Epidermal melanocyte (primary cell): ENCODE measurements around the gene KAZN.

Experiments
- DNase-seq: peaks from one replicate; pipeline ENCODE4 v3.0.0; 2011; ENCODE audit warnings: low spot score; ENCODE audit not compliant: insufficient read length

KAZN gene

GRCh38 chr1:14667651-14667984 lies 69.1 kb downstream of the KAZN start:
- DNase-seq = no peak

DNA sequence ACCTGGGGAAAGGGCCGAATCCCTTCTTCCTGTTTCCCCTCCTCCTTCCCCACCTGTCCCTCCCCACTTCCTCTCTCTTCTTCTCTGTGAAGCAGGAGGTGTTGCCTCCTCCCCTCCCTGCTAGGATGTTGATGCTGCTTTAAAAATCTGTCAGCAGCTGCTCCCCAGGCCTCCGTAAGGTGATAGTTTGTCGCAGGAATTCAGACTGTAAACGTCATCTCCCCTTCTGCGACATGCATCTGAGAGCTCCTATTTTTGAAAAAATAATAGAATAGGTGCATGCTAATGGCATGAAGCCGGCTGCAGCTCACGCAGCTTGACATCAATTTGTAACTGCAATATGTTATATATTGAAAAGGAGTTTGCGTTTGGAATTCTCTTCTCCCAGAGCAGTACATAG lies 70.1 kb downstream of the KAZN start:
- DNase-seq = no peak

DNA sequence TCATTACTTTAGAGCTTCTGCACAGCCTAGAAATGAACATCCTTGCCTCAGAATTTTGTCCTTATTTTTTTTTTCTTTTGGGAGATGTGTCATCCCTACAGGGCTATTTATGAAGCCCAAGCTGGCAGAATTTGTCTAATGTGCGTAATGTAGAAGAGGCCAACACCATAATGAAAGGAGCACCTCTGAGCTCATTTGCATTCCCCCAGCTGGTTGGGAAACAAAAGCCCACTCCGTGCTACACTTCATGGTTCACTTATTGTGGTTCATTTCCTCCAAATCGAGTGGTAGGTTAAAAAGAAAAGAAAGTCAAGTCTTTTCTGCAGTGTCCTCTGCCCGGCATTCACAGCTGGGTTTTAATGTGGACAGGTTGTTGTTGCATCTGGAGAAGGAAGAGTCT lies 73.5 kb downstream of the KAZN start:
- DNase-seq = no peak

DNA sequence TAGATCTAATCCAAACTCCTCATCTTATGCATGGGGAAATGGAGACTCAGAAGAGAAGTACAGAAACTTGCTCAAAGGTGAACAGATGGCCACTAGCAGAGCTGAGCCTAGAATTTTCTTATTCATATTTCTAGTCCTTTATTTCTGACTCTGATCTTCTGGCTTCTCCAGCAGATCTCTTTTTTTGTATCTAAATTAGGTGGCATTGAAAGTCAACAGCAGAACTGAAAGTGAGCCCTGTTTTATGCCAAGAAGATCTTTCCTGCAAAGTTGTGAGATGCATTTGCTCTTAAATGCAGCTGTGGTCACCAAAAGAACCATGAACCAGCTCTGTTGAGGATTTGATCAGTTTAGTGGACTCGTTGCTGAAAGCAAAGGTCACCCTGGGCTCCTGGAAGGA lies 75.5 kb downstream of the KAZN start:
- DNase-seq = no peak

DNA sequence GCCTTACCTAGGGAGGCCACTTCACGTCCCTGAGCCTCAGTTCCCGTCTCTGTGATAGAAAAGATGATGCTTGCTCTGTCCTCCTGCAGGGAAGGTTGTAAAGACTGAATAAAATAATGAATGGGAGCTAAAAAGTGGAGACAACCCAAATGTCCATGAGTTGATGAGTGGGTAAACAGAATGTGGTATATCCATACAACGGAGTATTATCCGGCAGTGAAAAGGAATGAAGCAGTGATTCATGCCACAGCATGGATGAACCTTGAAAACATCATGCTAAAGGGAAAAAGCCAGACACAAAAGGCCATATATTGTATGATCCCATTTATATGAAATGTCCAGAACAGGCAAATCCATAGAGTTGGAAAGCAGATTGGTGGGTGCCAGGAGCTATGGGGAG lies 77.9 kb downstream of the KAZN start:
- no peak for DNase-seq

- no peak for DNase-seq
Measured at GRCh38 chr1:14677292-14677971, 78.9 kb downstream of the KAZN start.

GRCh38 chr1:14678011-14678638 lies 79.6 kb downstream of the KAZN start:
- no peak for DNase-seq

DNA sequence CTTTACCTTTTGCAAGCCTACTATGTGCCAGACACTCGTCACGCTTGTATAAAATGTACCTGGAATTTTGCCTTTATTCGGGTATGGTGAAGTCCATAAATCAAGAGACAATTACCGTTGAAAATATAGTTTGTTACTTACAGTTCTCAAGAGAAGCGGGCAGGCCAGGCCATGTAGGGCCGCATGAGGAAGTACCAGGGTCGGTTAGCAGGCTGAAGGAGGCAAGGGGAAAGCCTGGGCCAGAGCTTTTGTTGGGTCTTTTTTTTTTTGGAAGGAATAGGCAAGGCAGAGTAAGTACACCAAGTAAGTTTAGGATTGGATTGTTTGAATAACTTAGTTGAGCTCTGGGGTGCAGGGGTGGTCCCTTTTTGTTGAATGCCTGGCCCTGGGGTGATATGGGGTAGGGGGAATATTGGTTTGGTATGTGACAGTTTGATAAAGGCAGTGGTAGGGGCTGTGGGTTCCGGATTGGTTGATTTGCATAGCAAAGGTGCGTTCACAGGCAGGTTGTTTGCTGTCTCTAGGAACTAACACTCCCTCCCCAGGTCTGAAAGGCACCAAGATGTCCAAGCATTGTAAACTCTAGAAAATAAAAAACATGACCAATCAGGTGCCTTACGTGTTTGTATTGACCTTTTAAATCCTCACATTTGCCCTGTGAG lies 80.7 kb downstream of the KAZN start:
- no peak for DNase-seq

GRCh38 chr1:14681182-14681581 lies 82.7 kb downstream of the KAZN start:
- no peak for DNase-seq

DNA sequence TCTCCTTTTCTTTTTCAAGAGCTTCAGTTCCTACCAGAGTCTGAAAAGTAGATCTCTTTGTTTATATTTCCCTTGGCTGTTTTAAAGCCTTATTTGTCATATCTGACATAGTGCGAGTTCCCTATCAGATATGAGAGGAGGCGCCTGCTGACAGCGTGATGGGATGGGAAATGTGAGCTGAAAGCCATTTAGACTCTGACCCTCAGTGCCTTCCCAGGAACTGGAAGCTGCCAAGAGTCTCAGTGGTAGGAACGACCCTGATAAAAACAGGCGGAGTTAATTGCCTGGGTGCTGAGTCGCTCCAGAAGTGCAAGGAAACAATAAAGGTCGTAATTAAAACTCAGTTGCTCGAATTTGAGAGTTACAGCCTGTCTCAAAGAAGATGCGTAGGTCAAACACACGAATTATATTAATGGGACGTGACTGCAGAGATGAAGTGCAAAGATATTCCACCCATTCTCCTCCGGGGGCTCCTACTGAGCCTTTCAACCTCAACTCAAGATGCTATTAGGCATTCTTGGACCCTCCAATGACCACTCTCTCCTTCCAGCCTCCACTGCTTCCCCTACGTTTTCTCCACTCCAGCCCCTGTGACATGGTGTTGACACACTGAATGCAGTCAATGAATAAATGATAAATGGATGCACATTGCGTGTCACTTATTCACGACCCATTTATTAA lies 84.6 kb downstream of the KAZN start:
- DNase-seq = no peak

- no peak for DNase-seq
Measured at GRCh38 chr1:14685078-14685477, 86.6 kb downstream of the KAZN start.

GRCh38 chr1:14686701-14687100 lies 88.2 kb downstream of the KAZN start:
- no peak for DNase-seq

- no peak for DNase-seq
Measured at GRCh38 chr1:14687147-14687546, 88.7 kb downstream of the KAZN start.

DNA sequence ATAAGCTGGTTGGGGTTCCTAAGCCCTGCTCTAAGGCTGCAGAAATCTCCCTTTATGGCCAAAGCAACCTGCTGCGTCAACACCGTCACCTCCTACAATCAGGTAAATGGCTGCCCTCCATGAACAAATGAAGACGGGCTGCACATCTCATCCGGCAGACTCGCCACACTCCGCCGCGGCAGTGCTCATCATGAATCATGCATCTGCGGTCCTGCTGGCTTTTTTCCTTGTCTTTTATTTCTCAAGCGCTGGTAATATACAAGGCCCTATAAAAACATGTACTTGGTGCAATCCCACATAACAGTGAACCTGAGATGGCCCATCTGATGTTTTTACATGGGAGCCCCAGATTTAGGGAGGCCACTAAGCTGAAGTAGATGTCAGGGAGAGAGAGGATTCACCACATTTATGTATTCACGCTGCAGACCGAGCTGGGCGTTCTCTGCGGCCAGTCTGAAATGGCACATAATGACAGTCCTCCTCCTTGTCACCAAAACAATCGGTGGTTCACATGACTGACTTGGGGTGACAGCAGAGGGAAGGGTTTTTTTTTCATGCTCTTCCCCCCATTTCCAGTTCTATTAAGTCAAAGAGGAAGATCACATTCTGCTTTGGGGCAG lies 91.6 kb downstream of the KAZN start:
- DNase-seq = no peak

DNA sequence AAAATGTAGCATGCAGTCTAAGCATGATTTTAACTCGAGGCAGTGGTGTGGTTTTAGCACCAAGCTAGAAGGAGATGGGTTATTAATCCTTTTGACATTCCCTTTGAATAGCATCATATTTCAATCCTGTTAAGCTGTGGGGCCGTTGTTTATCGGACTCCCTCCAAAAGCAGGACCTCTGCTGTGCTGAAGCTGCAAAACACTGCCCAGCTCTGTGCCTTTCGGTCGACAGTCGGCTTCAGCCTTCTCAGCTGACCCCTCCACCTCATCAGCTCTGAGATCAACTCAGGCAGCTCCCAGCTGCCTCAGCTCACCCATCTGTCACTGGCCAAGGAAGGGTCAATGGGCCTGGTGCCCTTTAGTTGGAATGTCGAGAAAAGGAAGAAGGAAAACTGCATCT lies 95.5 kb downstream of the KAZN start:
- no peak for DNase-seq

- no peak for DNase-seq
Measured at GRCh38 chr1:14694589-14694988, 96.1 kb downstream of the KAZN start.

DNA sequence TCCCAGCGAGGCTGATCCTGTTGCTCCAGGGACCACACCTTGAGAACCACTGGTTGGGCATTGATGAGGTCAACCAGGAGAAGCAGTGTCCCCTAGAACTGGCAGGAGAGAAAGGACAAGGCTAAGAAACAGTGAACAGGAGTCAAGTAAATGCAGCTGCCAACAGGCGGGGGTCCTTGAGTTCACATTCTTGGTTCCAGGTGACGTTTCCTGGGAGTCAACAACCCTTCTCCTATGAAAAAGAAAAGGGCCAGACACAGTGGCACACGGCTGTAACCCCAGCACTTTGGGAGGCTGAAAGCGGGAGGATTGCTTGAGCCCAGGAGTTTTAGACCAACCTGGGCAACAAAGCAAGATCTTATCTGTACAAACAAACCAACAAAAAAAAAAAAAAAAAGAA lies 98.3 kb downstream of the KAZN start:
- DNase-seq = no peak

DNA sequence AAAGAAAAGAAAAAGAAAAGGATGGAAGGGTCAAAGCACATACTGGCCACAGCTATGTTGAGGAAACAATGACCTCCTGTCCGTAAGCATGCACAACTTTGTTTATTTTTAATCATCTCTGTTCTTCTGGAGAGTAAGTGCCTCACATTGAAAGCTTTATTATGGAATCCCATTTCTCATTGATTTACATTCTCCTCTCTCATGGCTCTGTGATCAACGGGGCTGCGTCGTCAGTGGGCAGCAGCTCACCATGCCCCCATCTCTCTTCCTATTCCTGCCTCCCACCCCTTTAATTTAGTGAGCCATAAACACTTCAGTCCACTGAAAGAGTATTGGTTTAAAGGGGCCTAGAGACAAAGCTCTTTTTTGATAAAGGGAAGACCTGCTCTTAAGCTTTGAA lies 98.9 kb downstream of the KAZN start:
- no peak for DNase-seq

DNA sequence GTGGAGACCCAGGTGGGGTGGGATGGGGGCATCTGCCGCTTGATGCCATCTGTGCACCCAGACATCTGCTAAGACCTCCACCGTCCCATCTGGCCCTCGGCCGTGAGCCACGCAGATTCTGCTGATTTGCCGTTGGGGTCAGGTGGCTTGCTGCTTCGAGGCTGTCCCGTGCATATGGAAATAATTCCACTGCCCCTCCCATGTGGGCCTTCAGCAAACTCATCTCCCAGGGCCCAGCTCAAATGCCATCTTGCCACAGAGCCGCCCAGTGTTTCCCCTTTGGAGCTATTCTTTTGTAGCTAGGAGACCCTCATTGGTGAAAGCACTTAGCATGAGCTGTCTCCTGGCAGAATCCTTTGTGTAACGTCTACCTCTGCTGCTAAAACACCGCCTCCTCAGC lies 99.8 kb downstream of the KAZN start:
- no peak for DNase-seq

- DNase-seq = no peak
Measured at GRCh38 chr1:14699620-14700019, 101.1 kb downstream of the KAZN start.

DNA sequence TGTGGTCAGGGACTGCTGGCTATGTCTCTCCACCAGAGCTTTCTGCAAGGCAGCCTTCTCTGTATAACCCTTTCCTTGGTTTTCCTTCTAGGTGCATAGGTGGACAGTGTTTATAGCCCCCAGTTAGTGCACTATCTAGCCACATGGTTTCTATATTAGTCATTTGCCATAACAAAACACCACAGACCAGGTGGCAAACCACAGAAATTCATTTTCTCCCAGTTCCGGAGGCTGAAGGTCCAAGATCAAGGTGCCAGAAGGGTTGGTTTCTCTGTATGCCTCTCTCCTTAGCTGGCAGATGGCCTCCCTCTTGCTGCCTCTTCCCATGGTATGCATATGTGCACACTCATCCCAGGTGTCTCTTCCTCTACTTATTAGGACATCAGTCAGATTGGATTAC lies 106.4 kb downstream of the KAZN start:
- DNase-seq = no peak

DNA sequence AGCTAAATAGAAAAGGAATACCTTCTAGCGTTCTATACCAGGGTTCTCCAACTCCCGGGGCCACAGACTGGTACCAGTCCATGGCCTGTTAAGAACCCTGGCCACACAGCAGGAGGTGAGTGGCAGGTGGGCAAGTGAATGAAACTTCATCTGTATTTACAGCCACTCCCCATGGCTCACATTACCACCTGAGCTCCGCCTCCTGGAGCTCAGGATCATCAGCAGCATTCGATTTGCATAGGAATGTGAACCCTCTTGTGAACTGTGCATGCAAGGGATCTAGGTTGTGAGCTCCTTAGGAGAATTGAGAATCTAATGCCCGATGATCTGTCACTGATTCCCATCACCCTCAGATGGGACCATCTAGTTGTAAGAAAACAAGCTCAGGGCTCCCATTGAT lies 107.3 kb downstream of the KAZN start:
- no peak for DNase-seq
